HG03575 (cell line): ENCODE data around the gene BPI.
"Not testable (repeated sequence)": the region's sequence is repeated elsewhere in the genome, so short reads cannot be mapped to it uniquely, and the experiment has no call there.

ENCODE experiments used
- ATAC-seq: cut with Tn5 transposase; IDR thresholded peaks from one replicate; pipeline ENCODE4 v1.9.1; 2021; ENCODE audit not compliant: unreplicated experiment, insufficient number of reproducible peaks, low FRiP score; ENCODE audit errors: extremely low read depth

BPI gene

GRCh38 chr20:38321959-38322598 is 18.1 kb downstream of the BPI start:
- ATAC-seq = no peak

- ATAC-seq = no peak
Measured at GRCh38 chr20:38324159-38324558, 20.2 kb downstream of the BPI start.

DNA sequence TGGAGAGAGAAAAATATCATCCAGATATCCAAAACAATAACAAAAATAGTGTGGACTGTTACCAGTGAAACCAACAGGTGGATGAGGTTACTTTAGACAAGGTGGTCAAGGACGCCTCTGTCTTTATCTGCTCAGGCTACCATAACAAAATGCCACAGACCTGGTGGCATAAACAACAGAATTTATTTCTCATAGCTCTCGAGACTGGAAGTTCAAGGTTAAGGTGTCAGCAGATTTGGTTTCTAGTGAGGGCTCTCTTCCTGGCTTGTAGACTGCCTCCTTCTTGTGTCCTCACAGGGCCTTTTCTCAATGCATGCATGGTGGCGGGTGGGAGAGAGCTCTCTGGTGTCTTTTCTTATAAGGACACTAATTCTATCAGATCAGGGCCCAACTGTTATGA is 21.2 kb downstream of the BPI start:
- no peak for ATAC-seq

DNA sequence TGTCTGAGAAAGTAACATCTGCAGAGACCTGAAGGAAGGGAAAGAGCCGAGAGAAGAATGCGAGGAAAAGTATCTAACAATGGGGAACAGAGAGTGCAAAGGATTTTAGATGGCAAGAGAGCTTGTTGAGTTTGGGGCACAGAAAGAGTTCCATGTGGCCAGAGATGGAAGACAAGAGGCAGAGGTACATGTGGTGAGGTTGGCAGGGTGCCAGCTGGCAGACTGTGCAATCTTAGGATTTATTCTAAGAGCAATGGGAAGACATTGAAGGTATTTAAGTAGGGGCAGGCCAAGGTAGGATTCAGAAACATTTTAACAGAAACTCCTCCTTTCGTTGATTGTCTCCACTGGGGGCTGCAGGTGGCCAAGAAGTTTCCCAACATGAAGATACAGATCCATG is 21.9 kb downstream of the BPI start:
- no peak for ATAC-seq

- no peak for ATAC-seq
Measured at GRCh38 chr20:38326309-38326708, 22.4 kb downstream of the BPI start.

- ATAC-seq = no peak
Measured at GRCh38 chr20:38330638-38331037, 26.7 kb downstream of the BPI start.

DNA sequence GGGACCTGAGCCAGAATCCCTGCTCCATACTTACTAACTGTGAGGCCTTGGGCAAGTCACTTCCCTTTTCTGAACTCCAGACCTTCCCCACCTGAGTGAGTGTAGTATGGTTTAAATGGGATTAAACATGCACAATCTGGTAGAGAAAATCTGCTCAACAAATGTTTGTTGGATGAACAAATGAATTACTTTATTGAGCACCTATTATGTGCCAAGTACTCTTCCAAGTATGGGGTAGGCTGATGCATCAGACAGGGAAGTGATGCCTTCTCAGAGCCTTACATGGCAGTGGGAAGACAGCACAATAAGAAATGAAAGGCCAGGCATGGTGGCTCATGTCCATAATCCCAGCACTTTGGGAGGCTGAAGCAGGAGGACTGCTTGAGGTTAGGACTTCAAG is 27.3 kb downstream of the BPI start:
- no peak for ATAC-seq

- no peak for ATAC-seq
Measured at GRCh38 chr20:38331814-38332213, 27.9 kb downstream of the BPI start.

DNA sequence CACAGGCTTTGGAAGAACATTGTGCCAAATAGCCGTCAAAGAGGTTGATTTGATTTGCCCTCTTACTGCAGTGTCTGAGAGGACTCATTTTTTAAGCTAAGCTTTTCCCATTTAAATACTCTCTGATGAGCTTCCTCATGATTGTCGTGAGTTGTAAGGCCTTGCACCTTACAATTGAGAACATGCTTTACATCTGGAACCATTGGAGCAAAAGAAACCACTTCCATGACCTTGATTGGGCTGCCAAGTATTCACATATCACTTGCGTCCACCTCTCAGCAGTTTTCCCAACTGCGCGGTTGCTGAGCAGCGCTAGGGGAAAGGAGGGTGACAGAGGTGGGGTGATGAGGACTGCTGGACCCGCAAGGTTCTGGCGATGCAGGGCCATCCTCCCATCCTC is 30.1 kb downstream of the BPI start:
- ATAC-seq = no peak

DNA sequence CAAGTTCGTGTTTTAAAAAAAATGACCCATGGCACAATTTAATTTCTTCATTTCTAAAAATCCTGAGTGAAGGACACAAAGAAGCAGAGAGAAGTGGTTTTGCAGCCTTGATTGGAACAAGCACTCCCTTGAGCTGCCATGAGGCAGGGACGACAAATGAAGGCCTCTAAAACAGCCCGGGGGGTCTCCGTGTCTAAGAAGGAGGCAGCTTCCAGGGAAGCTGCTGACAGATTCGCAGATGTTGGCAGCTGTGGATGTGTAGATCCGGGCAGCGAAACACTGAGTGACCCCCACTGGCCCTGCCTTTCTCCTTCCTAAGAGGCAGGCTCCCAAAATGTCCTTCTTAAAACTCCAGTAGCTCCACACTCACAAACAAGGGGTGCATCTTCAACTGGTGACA is 32.8 kb downstream of the BPI start:
- no peak for ATAC-seq

DNA sequence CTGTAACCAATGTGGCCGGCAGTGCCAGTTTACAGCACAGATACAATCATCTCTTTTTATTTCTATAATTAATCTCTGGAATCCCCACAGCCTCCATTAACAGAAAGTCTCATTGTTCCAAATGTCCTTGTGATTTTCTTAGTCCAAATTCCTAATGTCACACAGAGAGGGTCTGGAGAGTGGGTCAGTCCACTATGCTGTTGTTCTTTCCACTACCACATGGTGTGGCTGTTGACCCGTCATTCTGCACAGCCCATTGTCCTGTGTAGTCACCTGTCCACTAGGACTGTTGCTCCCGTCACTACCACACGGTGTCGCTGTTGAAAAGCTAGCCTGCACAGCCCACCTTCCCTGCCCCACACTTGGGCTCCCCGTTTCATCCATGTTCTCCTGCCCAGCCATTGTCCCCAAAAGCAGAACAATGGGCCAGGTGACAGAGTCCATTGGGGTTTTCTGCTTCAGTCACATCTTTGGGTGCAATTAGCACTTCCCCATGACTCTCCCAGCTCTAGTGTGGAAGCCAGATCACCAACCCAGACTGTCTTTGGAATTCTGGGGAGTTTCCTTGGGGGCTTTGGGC is 33.7 kb downstream of the BPI start:
- ATAC-seq = no peak

DNA sequence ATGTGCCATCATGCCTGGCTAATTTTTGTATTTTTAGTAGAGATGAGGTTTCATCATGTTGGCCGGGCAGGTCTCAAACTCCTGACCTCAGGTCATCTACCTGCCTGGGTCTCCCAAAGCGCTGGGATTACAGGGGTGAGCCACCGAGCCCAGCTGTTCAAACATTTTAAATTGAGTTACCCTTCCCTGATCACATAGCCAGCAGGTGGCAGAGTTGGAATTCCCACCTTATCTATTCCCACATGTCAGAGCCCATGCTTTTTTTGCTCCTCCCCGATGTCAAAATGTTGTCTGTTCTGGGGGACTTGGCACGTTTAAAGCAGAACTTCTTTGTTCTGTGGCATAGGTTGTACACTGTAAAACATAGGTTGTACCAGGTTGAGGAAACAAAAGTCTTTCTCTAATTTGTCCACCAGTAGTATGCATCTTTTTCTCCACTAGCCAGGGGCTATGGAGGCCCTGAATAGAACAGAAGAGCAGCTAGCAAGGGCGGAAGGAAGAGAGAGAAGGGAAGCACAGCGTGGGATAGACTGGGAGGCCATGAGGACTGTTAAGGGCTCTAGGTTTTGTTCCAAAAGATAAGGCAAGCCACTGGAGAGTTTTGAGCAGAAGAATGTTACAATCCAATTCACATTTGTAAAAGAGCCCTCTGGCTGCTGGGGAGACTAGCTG is 35.0 kb downstream of the BPI start:
- ATAC-seq = no peak

DNA sequence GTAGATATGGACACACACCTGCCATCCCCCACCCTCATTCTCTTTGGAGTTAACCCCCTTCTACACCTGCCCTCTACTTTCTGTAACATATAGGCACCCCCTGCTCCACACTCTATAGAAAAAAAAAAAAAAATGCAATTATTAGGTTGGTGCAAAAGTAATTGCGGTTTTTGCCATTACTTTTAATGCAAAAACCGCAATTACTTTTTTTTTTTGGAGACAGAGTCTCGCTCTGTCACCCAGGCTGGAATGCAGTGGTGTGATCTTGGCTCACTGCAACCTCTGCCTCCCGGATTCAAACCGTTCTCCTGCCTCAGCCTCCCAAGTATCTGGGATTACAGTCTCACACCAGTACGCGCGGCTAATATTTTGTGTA is 35.6 kb downstream of the BPI start:
- not testable (repeated sequence) for ATAC-seq

DNA sequence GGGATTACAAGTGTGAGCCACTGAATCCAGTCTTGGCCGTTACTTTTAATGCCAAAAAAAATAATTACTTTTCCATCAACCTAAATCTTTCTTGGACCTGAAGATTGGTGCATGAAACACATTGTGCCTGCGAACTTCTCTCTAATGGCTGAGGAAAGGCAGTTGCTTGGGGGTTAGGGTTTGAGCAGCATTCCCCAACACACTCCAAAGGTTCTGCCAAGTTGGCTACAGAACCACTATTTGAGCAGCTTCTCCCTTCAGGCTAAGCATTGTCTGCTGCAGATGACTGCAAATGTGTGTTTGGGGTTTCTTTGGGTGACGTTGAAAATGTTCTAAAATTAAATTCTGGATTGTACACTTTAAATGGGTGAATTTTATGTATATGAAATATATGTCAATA is 36.0 kb downstream of the BPI start:
- ATAC-seq = no peak

DNA sequence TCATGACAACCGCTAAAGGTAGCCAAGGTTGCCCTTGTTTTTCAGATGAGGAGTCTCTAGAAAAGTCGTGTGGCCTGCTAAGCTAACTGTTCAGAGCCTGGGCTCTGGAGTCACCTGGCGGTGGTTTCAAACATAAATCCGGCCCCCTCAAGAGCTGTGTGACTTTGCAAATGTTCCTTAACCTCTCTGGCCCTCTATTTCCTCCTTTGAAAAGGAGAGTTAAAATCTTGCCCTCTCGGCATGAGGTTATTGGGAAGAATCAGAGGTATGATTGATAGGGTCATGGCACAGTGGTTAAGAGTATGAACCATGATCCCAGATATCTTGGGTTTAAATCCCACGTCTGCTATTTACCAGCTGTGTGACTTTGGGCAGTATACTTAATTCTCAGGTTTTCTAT is 36.7 kb downstream of the BPI start:
- no peak for ATAC-seq

- ATAC-seq = no peak
Measured at GRCh38 chr20:38342216-38342615, 38.3 kb downstream of the BPI start.

DNA sequence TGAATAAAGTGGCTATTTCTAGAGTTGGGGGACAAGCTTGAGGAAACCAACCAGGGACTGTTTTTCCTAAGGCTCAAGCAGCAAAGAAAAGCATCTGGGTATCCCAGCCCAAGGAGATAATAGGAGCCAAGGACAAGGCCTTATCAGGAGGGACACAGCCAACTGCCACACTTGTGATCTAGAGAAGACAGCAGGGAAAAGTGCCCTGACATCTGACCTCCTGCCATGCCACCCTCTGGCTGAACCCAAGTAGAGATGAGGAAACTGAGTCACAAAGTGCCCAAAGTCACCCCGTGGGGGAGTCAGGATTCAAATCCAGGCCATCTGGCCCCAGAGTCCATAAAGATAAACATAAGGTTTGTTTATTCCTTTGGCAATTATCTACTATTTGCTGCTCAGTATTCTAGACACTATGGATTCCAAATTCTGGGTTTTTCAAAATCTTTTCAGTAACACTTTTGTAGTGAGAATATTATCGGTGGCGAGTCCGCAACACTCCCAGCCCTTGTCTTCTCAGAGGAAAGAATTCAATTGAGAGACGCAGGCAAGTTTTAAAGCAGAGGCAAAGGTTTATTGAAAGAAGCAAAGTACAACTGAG is 38.9 kb downstream of the BPI start:
- no peak for ATAC-seq

DNA sequence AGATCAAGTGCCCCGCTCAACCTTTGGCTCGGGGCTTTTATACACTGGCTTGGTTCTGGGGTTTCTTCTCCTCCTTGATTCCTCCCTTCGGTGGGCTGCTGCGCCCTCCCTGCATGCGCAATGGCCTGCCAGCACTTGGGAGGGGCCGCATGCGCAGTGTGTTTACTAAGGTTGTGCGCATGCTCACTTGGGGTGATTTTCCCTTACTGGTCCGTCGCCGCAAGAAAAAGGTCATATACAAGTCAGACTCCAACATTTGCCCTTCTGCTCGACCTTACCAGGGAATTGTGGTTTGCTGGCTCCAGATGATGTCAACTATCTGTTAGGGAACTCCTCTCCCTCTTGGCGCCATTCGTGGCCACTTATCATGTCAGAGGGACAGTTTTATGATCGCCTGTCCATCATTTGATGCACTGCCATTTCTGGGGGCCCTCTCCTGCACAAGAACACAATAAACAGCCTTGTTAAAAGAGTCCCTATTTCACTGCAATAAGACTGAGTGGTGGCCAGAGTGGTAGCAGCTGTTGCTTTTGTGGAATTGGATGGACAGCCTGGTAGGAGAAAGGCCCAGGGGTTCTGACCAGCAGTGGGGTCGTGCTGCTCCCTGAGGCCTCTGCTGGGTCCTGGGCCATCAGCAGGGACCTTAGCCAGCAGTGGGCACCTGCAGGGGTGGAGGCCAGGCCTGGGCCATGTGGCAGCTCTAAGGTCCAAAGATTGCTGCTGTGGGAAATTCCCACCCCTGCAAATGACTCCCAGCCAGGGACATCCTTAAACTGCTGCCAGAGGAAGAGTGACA is 39.6 kb downstream of the BPI start:
- ATAC-seq = no peak

GRCh38 chr20:38344107-38344701 is 40.2 kb downstream of the BPI start:
- ATAC-seq = no peak
